ENCODE measurements around the gene LEPROT. TPM values are rescaled to one million over a fixed set of nuclear protein-coding genes. Genes with fewer than 3 reads are reported as not detected.

The LEPROT gene
- total RNA-seq, 1 donor: 89.4 TPM

DNA sequence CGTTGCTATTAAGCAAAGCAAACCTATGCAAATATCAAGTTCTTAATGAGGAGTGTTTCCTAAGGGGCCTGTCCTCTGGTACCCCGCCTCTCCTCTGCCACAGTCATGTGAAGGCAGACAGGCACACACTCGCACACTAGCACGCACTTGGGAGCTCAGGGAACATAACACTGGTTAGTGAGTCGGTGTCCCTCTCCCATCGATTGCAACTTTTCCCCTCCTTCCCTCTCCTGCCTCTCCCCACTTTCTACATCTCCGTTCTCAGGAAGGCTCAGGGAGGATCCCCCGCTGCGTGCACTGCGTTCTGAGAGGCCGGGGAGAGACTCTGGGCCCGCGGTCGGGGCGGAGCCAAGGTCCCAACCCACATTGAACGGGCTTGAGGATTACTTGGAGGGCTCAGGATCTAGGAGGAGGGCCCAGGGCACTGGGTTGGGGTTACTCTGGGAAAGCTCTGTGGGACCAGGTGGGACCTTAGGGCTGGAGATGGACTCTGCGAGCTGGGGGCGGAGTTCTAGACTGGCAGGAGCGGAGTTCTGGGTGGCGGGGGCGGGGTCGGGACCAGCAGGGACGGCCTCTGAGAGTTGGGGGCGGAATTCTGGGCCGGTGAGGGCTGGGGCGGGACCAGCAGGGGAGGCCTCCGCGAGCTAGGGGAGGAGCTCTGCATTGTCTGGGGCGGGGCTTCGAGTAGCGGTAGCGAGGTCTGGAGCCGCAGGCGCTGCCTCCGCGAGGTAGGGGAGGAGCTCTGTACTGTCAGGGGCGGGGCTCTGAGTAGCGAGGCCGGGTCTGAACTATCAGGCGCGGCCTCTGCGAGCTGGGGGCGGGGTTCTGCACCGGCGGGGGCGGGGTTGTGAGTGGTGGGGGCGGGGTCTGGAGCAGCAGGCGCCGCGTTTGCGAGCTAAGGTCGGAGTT is 533 bp upstream of the LEPROT start:
- peak overlapping the region; percentile 93 for H3K4me3 ChIP-seq (ENCODE audit: low read depth, low read length)
- TF ChIP-seq, protein P1, sequence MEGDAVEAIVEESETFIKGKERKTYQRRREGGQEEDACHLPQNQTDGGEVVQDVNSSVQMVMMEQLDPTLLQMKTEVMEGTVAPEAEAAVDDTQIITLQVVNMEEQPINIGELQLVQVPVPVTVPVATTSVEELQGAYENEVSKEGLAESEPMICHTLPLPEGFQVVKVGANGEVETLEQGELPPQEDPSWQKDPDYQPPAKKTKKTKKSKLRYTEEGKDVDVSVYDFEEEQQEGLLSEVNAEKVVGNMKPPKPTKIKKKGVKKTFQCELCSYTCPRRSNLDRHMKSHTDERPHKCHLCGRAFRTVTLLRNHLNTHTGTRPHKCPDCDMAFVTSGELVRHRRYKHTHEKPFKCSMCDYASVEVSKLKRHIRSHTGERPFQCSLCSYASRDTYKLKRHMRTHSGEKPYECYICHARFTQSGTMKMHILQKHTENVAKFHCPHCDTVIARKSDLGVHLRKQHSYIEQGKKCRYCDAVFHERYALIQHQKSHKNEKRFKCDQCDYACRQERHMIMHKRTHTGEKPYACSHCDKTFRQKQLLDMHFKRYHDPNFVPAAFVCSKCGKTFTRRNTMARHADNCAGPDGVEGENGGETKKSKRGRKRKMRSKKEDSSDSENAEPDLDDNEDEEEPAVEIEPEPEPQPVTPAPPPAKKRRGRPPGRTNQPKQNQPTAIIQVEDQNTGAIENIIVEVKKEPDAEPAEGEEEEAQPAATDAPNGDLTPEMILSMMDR (IDR thresholded peaks at IDR 0.05; ENCODE audit: insufficient read depth, low read depth, low read length): no peak
- peak; percentile 99 for DNase-seq (ENCODE audit: low read depth)

DNA sequence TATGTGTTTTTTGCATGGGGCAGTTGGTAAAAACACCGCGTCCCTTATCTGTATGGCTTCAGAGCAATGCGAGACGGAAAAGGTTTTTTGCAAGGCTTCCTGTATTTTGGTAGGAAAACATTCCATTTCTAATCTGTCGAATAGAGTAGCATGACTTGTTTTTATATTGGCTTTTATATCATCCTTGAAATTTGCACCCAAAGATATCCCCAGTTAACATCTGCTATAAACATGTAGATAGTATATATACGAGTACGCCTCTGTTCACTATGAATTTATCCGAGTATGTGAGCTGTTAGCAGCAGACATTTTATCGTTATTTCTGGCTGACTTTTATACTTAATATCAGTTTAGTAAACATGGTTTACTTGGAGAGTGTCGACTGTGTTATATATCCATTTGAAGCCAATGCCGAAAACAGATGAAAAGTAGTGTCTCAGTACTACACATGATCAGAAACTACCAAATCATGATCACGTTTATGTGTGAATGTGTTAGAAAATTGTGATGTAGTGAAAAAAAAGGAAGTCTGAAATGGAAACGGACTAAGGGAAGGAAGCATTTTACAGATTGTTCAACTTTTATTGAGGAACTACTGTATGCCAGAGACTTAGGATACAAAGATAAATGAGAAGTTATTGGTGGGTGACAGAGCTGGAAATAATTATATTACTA is 1.0 kb downstream of the LEPROT start:
- peak overlapping the region; percentile 93 for H3K4me3 ChIP-seq (ENCODE audit: low read depth, low read length)
- no peak for DNase-seq (ENCODE audit: low read depth)
- TF ChIP-seq, protein P1 (IDR thresholded peaks at IDR 0.05; ENCODE audit: insufficient read depth, low read depth, low read length): no peak

DNA sequence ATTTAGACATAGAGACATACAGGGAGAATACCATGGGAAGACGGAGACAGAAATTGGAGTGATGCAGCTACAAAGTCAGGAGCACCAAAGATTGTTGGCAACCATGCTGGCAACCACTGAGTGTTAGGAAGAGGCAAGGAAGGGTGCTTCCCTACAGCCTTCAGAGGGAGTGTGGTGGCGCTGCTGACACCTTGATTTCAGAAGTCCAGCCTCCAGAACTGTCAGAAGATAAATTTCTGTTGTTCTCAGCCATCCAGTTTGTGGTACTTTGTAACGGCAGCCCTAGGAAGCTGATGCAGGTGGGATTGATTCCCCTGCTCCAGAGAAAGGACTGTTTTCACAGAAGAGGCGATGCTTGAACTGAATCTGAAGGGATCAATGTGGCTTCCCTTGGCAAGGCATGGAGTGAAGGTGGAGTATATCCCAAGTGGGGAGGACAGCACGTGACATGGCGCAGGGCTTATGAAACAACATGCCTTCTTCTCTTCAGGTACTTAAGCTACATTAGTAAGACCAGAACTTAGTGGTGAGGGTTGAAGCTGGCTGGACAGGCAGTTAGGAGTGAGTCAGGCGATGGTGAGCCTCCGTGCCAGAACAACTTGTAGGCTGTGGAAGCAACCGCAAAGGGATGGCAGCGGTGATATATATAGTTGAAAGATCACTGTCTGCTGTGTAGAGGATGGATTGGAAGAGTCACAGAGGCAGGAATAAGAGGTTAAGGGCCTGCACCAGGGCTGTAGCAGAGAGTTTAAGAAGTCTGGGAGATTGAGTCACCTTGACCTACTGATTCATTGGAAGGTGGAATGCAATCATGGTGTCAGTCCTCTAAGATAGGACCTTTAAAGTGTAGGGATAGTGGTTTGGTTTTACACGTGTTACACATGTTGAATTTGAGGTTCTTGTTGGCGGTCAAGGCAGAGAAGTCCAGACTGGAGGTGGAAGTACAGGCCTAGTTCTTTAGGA is 2.1 kb downstream of the LEPROT start:
- DNase-seq (ENCODE audit: low read depth): no peak
- H3K4me3 ChIP-seq (ENCODE audit: low read depth, low read length): peak overlapping the region; percentile 93
- TF ChIP-seq, protein P1 (IDR thresholded peaks at IDR 0.05; ENCODE audit: insufficient read depth, low read depth, low read length): no peak

DNA sequence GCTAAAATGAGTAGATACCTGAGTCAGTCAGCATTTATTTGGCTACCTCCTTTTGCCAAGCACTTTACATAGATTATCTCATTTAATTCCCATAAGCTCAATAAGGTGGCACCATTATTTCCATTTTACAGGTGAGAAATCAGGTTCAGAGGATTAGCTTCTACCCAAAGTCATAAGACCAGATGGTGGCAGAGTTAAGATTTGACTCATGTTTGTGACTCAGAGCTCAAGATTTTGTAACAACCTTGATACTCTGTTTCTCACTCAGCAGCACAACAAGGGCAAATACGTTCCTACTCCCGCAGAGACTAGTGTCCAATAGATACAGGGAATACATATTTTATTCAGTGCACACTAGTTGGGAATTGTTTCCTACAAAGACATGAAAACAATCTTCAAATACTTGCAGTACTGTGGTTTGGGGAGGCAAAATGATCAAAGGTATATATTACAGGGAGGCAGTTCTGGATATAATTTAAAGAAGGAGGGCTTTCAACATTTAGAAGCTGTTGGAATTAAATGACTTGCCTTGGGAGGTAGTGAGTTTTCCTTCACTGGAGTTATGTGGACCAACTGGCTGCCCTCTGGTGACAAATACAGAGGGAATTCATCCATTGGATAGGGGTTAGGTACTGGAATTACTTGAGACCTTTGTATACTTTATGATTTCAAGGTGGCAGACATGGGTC is 3.6 kb downstream of the LEPROT start:
- TF ChIP-seq, protein P1 (IDR thresholded peaks at IDR 0.05; ENCODE audit: insufficient read depth, low read depth, low read length): no peak
- no peak overlapping the region for H3K4me3 ChIP-seq (ENCODE audit: low read depth, low read length)
- DNase-seq (ENCODE audit: low read depth): peak; percentile 88

DNA sequence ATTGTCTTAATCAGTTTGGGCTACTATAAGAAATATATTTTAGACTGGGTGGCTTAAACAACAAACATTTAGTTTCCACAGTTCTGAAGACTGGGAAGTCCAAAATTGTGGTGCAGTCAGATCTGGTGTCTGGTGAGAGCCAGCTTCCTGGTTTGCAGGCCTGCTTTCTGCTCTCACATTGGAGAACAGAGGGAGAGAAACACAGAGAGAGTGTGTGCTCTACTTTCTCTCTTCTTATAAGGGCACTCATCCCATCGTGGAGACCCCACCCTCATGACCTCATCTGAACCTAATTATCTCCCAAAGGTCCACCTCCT is 4.1 kb downstream of the LEPROT start:
- DNase-seq (ENCODE audit: low read depth): no peak
- H3K4me3 ChIP-seq (ENCODE audit: low read depth, low read length): no peak overlapping the region
- TF ChIP-seq, protein P1 (IDR thresholded peaks at IDR 0.05; ENCODE audit: insufficient read depth, low read depth, low read length): no peak

DNA sequence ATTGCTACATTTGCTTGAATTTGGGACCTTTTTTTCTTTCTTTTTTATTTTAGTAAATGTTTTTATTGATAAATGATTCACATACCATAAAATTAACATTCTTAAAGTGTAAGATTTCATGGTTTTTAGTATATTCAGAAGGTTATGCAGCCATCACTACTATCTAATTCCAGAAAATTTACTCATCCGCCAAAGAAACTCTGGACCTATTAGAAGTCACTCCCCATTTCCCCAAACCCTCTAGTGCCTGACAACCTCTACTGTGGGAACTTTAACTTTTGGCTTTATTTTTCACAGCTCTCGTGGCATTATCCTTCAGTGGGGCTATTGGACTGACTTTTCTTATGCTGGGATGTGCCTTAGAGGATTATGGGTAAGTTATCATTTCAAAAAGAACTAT is 4.5 kb downstream of the LEPROT start:
- no peak overlapping the region for H3K4me3 ChIP-seq (ENCODE audit: low read depth, low read length)
- TF ChIP-seq, protein P1 (IDR thresholded peaks at IDR 0.05; ENCODE audit: insufficient read depth, low read depth, low read length): no peak
- DNase-seq (ENCODE audit: low read depth): no peak

Data from fibroblast of villous mesenchyme (primary cell).